ENCODE results near the gene ZNF142. TPM values are rescaled to one million over a fixed set of nuclear protein-coding genes. Genes with fewer than 3 reads are reported as not detected.

ZNF142 gene
- total and polyA plus RNA-seq, 12 donors: 6.5 to 24.6 (median 20.1) TPM

DNA sequence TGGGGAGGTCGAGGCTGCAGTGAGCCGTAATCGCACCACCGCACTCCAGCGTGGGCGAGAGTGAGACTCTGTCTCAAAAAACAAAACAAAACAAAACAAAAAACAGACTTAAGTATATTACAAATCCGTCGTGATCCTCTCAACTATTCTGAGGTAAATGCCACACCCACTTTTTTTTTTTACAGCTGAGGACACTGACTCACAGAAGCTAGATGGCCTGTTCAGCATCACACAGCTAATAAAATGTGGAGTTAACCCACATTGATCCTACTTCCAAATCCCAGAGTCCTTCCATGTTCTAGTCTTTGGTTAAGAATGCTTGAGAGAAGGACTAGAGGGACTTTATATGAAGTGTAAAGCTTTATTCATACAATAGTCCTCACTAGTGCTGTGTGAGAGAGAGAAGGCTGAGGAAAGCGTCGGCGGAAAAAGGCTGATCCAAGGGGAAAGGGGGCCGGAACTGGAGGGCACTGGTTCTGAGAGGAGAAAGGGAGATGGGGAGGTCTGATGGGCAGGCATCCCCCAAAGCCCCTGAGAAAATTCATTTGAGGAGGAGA, 11.8 kb upstream of the ZNF142 start:
- peak overlapping the region; percentile 50 to 80 (median 66) for H3K4me3 ChIP-seq
- intact Hi-C loops (cut with DNase I): no loop called here
- WGBS, 4 donors: 34 to 47% (median 42%) methylated on average over 12 of the region's 12 CpGs
- H3K36me3 ChIP-seq (replicated peaks in 1 of 2): peaks cover 0 to 33% of the 10 kb centered on the region in 2 donors
- DNase-seq: no peak
- H3K4me1 ChIP-seq (replicated peaks in 1 of 2): peaks cover 11 to 17% of the 10 kb centered on the region in 2 donors
- TF ChIP-seq POLR2A (IDR thresholded peaks at IDR 0.05): no peak
- TF ChIP-seq, protein P1, sequence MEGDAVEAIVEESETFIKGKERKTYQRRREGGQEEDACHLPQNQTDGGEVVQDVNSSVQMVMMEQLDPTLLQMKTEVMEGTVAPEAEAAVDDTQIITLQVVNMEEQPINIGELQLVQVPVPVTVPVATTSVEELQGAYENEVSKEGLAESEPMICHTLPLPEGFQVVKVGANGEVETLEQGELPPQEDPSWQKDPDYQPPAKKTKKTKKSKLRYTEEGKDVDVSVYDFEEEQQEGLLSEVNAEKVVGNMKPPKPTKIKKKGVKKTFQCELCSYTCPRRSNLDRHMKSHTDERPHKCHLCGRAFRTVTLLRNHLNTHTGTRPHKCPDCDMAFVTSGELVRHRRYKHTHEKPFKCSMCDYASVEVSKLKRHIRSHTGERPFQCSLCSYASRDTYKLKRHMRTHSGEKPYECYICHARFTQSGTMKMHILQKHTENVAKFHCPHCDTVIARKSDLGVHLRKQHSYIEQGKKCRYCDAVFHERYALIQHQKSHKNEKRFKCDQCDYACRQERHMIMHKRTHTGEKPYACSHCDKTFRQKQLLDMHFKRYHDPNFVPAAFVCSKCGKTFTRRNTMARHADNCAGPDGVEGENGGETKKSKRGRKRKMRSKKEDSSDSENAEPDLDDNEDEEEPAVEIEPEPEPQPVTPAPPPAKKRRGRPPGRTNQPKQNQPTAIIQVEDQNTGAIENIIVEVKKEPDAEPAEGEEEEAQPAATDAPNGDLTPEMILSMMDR (IDR thresholded peaks at IDR 0.05): no peak
- no peaks in the 10 kb centered on the region for H3K27me3 ChIP-seq
- H3K9me3 ChIP-seq (replicated peaks in 1 of 3): no peaks in the 10 kb centered on the region
- peak overlapping the region in 3 of 5 donors; percentile 15 to 74 (median 66) for H3K27ac ChIP-seq

DNA sequence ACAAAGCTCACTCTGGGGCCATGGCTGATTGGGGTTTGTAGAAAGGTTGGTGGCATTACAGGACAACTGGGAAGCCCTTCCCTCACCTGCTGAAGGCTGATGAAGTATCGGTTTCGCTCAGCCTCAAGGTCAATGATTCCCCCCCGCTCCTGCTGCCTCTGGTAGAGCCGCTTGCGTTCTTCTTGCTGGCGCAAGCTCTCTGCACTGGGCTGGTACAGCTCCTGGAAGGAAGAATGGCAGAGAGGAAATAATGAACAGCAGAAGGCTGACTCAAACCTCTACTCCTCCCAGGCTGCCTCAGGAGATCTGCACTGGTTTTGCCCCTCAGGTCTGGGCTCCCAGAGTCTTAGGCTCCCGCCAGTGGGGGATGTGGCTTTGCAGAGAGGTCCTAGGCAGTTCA, 5.2 kb upstream of the ZNF142 start:
- WGBS, 4 donors: 82 to 94% (median 89%) methylated on average over 7 of the region's 7 CpGs
- no peak for DNase-seq
- Histone ChIP-seq H3K4me1 (replicated peaks in 1 of 2) (peaks cover 0 to 9% of the 10 kb centered on the region in 2 donors), H3K27ac (no peak overlapping the region), H3K36me3 (replicated peaks in 1 of 2) (peaks cover 0 to 67% of the 10 kb centered on the region in 2 donors), H3K9me3 (replicated peaks in 1 of 3) (no peaks in the 10 kb centered on the region), H3K4me3 (no peak overlapping the region), H3K27me3 (no peaks in the 10 kb centered on the region)
- no peak for TF ChIP-seq POLR2A (IDR thresholded peaks at IDR 0.05)
- TF ChIP-seq, protein P1 (IDR thresholded peaks at IDR 0.05): no peak
- intact Hi-C loops (cut with DNase I): no loop called here

GRCh38 chr2:218663901-218664300, 4.5 kb upstream of the ZNF142 start:
- Histone ChIP-seq H3K4me3 (no peak overlapping the region), H3K27ac (no peak overlapping the region), H3K36me3 (replicated peaks in 1 of 2) (peaks cover 0 to 67% of the 10 kb centered on the region in 2 donors), H3K27me3 (no peaks in the 10 kb centered on the region), H3K4me1 (replicated peaks in 1 of 2) (peaks cover 0 to 9% of the 10 kb centered on the region in 2 donors), H3K9me3 (replicated peaks in 1 of 3) (no peaks in the 10 kb centered on the region)
- no peak for DNase-seq
- intact Hi-C loops (cut with DNase I): no loop called here
- 80 to 95% (median 91%) methylated on average over 1 to 15 of the region's 15 CpGs for WGBS, 4 donors
- no peak for TF ChIP-seq POLR2A (IDR thresholded peaks at IDR 0.05)
- TF ChIP-seq, protein P1 (IDR thresholded peaks at IDR 0.05): no peak

DNA sequence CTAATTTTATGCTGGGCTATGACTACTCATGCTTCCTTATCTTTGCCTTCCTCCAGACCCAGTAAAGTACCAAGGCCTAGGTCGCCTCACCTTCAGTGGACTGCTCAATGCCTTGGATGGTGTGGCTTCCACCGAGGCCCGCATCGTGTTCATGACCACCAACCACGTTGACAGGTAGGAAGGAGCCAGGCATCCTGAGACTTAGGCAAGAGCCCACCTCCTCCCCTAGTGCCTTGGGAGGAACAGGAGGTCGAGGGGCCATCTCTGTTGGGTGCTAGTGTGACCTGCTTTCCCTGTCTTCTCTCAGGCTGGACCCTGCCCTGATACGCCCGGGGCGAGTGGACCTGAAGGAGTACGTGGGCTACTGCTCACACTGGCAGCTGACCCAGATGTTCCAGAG, 3.4 kb upstream of the ZNF142 start:
- DNase-seq: no peak
- TF ChIP-seq POLR2A (IDR thresholded peaks at IDR 0.05): no peak
- TF ChIP-seq, protein P1 (IDR thresholded peaks at IDR 0.05): no peak
- intact Hi-C loops (cut with DNase I): no loop called here
- Histone ChIP-seq H3K27me3 (no peaks in the 10 kb centered on the region), H3K36me3 (replicated peaks in 1 of 2) (peaks cover 0 to 62% of the 10 kb centered on the region in 2 donors), H3K4me3 (no peak overlapping the region), H3K4me1 (replicated peaks in 1 of 2) (peaks cover 0 to 12% of the 10 kb centered on the region in 2 donors), H3K27ac (no peak overlapping the region), H3K9me3 (replicated peaks in 1 of 3) (no peaks in the 10 kb centered on the region)
- 82 to 90% (median 88%) methylated on average over 9 to 10 of the region's 10 CpGs for WGBS, 4 donors
